GM18909 (cell line): ENCODE measurements around the gene DNTT.

Experiments
- ATAC-seq: cut with Tn5 transposase; IDR thresholded peaks from one replicate; pipeline ENCODE4 v1.9.1; 2021; ENCODE audit warnings: mild to moderate bottlenecking; ENCODE audit not compliant: unreplicated experiment, poor library complexity

Gene DNTT

GRCh38 chr10:96339956-96340904 is 36.0 kb downstream of the DNTT start:
- no peak for ATAC-seq

GRCh38 chr10:96341219-96342182 is 37.3 kb downstream of the DNTT start:
- ATAC-seq, result no peak

- no peak for ATAC-seq
Measured at GRCh38 chr10:96342402-96342801, 38.2 kb downstream of the DNTT start.

- ATAC-seq, result no peak
Measured at GRCh38 chr10:96344178-96344577, 39.9 kb downstream of the DNTT start.

GRCh38 chr10:96345222-96345621 is 41.0 kb downstream of the DNTT start:
- ATAC-seq, result no peak

GRCh38 chr10:96346295-96346694 is 42.1 kb downstream of the DNTT start:
- ATAC-seq, result no peak

GRCh38 chr10:96352027-96352426 is 47.8 kb downstream of the DNTT start:
- no peak for ATAC-seq

GRCh38 chr10:96352582-96352981 is 48.3 kb downstream of the DNTT start:
- ATAC-seq, result no peak

- ATAC-seq, result no peak
Measured at GRCh38 chr10:96357038-96357620, 52.9 kb downstream of the DNTT start.

- no peak for ATAC-seq
Measured at GRCh38 chr10:96358851-96359540, 54.8 kb downstream of the DNTT start, which contains the start of gene OPALIN. OPALIN (minus strand) TSS chr10:96359002; CDS start chr10:96358896, 106 bp downstream.

- ATAC-seq, result no peak
Measured at GRCh38 chr10:96359616-96360015, 55.4 kb downstream of the DNTT start.

GRCh38 chr10:96360331-96360730 is 56.1 kb downstream of the DNTT start:
- no peak for ATAC-seq

- ATAC-seq, result no peak
Measured at GRCh38 chr10:96360766-96361165, 56.5 kb downstream of the DNTT start.

GRCh38 chr10:96365571-96365970 is 61.3 kb downstream of the DNTT start:
- ATAC-seq, result no peak

- no peak for ATAC-seq
Measured at GRCh38 chr10:96366508-96366907, 62.3 kb downstream of the DNTT start.

- ATAC-seq, result no peak
Measured at GRCh38 chr10:96367470-96367869, 63.2 kb downstream of the DNTT start.

- ATAC-seq, result no peak
Measured at GRCh38 chr10:96368971-96369370, 64.7 kb downstream of the DNTT start.

- ATAC-seq, result no peak
Measured at GRCh38 chr10:96369890-96370583, 65.8 kb downstream of the DNTT start.

- ATAC-seq, result no peak
Measured at GRCh38 chr10:96370584-96371157, 66.4 kb downstream of the DNTT start.
